Keratinocyte (primary cell): ENCODE data around the gene MYRIP. TPM values are rescaled to one million over a fixed set of nuclear protein-coding genes. Genes with fewer than 3 reads are reported as not detected.

Source experiments
- DNase-seq: peaks from one replicate; pipeline ENCODE4 v3.0.0-alpha.2; 2011; ENCODE audit warnings: low read depth, missing footprints, low spot score
- FAIRE-seq: peaks from 2 replicates; lab custom pipeline; 2011; peaks lifted over from hg19 to GRCh38; lab: Jason Lieb, UNC
- H2AFZ ChIP-seq: 2 replicates; pipeline ENCODE4 v1.6.0; 2012; ENCODE audit warnings: low read length, control low read depth, inconsistent platforms; ENCODE audit not compliant: control insufficient read depth
- H3K27ac ChIP-seq: 2 replicates; pipeline ENCODE4 v1.5.1; 2011; ENCODE audit warnings: low read length; ENCODE audit not compliant: control insufficient read depth, insufficient read depth
- H3K27me3 ChIP-seq: 3 replicates; pipeline ENCODE4 v1.6.0; 2011; ENCODE audit warnings: low read length; ENCODE audit not compliant: control insufficient read depth, insufficient read depth; ENCODE audit errors: extremely low read depth
- H3K36me3 ChIP-seq, 2 experiments: 2 replicates in 1 of 2; 3 replicates in 1 of 2; pipeline ENCODE4 v1.5.1; 2011; ENCODE audit warnings: low read length in 2 of 2, mild to moderate bottlenecking in 1 of 2; ENCODE audit not compliant: control insufficient read depth in 2 of 2, insufficient read depth in 2 of 2; ENCODE audit errors: extremely low read depth in 1 of 2
- H3K4me1 ChIP-seq: 3 replicates; pipeline ENCODE4 v1.5.1; 2011; ENCODE audit warnings: low read length; ENCODE audit not compliant: control insufficient read depth, insufficient read depth; ENCODE audit errors: extremely low read depth
- H3K4me2 ChIP-seq: 3 replicates; pipeline ENCODE4 v1.6.0; 2011; ENCODE audit warnings: low read depth, low read length; ENCODE audit not compliant: control insufficient read depth, insufficient read depth; ENCODE audit errors: extremely low read depth
- H3K4me3 ChIP-seq, 3 experiments: fragments of 200-600 bp in 1 of 3; sonication (generic) in 1 of 3; 2 replicates in 2 of 3; 3 replicates in 1 of 3; pipeline ENCODE4 v1.5.1; 2011 to 2016; ENCODE audit warnings: low read length in 3 of 3, mild to moderate bottlenecking in 3 of 3, control low read depth in 2 of 3, inconsistent platforms in 1 of 3, low read depth in 1 of 3, mixed read lengths in 1 of 3, mixed run types in 1 of 3, moderate library complexity in 1 of 3; ENCODE audit not compliant: control insufficient read depth in 2 of 3, insufficient read depth in 2 of 3; ENCODE audit errors: extremely low read depth in 1 of 3
- H3K79me2 ChIP-seq: 2 replicates; pipeline ENCODE4 v1.6.0; 2012; ENCODE audit warnings: low read length; ENCODE audit not compliant: control insufficient read depth, insufficient read depth
- H3K9ac ChIP-seq: 3 replicates; pipeline ENCODE4 v1.6.0; 2011; ENCODE audit warnings: low read length; ENCODE audit not compliant: control insufficient read depth, insufficient read depth; ENCODE audit errors: extremely low read depth
- H3K9me1 ChIP-seq: 3 replicates; pipeline ENCODE4 v1.6.0; 2011; ENCODE audit warnings: low read length; ENCODE audit not compliant: control insufficient read depth, insufficient read depth; ENCODE audit errors: extremely low read depth
- H3K9me3 ChIP-seq: 2 replicates; pipeline ENCODE4 v1.5.1; 2012; ENCODE audit warnings: low read depth, low read length; ENCODE audit not compliant: control insufficient read depth
- H4K20me1 ChIP-seq: 3 replicates; pipeline ENCODE4 v1.6.0; 2011; ENCODE audit warnings: low read length; ENCODE audit not compliant: control insufficient read depth, insufficient read depth; ENCODE audit errors: extremely low read depth
- CTCF ChIP-seq, 3 experiments: IDR thresholded peaks in 1 of 3; conservative IDR thresholded peaks in 1 of 3; optimal IDR thresholded peaks in 1 of 3; 2 replicates in 2 of 3; 3 replicates in 1 of 3; pipeline versions ENCODE3 to v1.5.1; 2011; ENCODE audit warnings: low read length in 3 of 3, mild to moderate bottlenecking in 3 of 3, moderate library complexity in 2 of 3, control low read depth in 1 of 3, inconsistent platforms in 1 of 3; ENCODE audit not compliant: insufficient read depth in 2 of 3; ENCODE audit errors: extremely low read depth in 1 of 3
- EZH2 ChIP-seq: IDR thresholded peaks from one replicate; pipeline ENCODE4 v1.6.1; 2012; ENCODE audit warnings: inconsistent platforms, mild to moderate bottlenecking, low read length, moderate library complexity
- dilution Hi-C: fragments of 300-500 bp; cut with MboI; formaldehyde crosslinking; loops from one replicate; pipeline ENCODE4 v1.7.0; 2020; ENCODE audit warnings: low sequenced_read_pairs; ENCODE audit not compliant: extremely low pct_ligation_motif_present
- polyA plus RNA-seq, 5 experiments: library from polyadenylated mRNA; depleted of rRNA in 3 of 5; stranded (reverse) in 3 of 5; stranded (forward) in 1 of 5; unstranded in 1 of 5; fragments of >200 nt; gene quantifications; 1 replicate in 1 of 5; 2 replicates in 3 of 5; 3 replicates in 1 of 5; pipeline versions ENCODE4 v1.2.1 to v1.2.3, GENCODE V29; 2011 to 2012; ENCODE audit warnings: missing spikeins in 2 of 5, low read depth in 1 of 5, low replicate concordance in 1 of 5

The MYRIP gene
- polyA plus RNA-seq, 1 donor (not counting 4 experiments of a cell fraction or from before 2014, with no cell fraction given), result 0.01 TPM

GRCh38 chr3:39915027-39915426 lies 105.6 kb downstream of the MYRIP start:
- TF ChIP-seq CTCF (optimal IDR thresholded peaks at IDR 0.05 in 1 of 3, IDR thresholded peaks at IDR 0.05 in 1 of 3, conservative IDR thresholded peaks at IDR 0.05 in 1 of 3; ENCODE audit: extremely low read depth in 1 of 3, insufficient read depth in 2 of 3, low read length in 3 of 3) (no peak), EZH2 (no peak)
- Histone ChIP-seq H3K4me2 (no peak overlapping the region), H2AFZ (no peak overlapping the region), H3K27ac (no peak overlapping the region), H3K4me3 (no peak overlapping the region), H4K20me1 (no peaks in the 10 kb centered on the region), H3K9me3 (no peaks in the 10 kb centered on the region), H3K9me1 (no peaks in the 10 kb centered on the region), H3K9ac (no peak overlapping the region), H3K36me3 (no peaks in the 10 kb centered on the region), H3K27me3 (no peaks in the 10 kb centered on the region), H3K79me2 (no peaks in the 10 kb centered on the region), H3K4me1 (peaks cover 19% of the 10 kb centered on the region)
- DNase-seq, result no peak
- dilution Hi-C loops, result no loop called here
- FAIRE-seq, result no peak

GRCh38 chr3:39917065-39917773 lies 107.8 kb downstream of the MYRIP start:
- dilution Hi-C loops, result no loop called here

More at GRCh38 chr3:39917065-39917773, 107.8 kb downstream of the MYRIP start:
- DNase-seq, result no peak
- Histone ChIP-seq H3K4me3 (no peak overlapping the region), H4K20me1 (no peaks in the 10 kb centered on the region), H3K9ac (no peak overlapping the region), H3K79me2 (no peaks in the 10 kb centered on the region), H3K4me1 (peaks cover 9% of the 10 kb centered on the region), H2AFZ (no peak overlapping the region), H3K27me3 (no peaks in the 10 kb centered on the region), H3K27ac (peak overlapping the region; percentile 53), H3K9me1 (no peaks in the 10 kb centered on the region), H3K9me3 (no peaks in the 10 kb centered on the region), H3K4me2 (peak overlapping the region; percentile 57), H3K36me3 (no peaks in the 10 kb centered on the region)
- TF ChIP-seq EZH2, result no peak
- no peak for TF ChIP-seq CTCF (optimal IDR thresholded peaks at IDR 0.05 in 1 of 3, IDR thresholded peaks at IDR 0.05 in 1 of 3, conservative IDR thresholded peaks at IDR 0.05 in 1 of 3; ENCODE audit: extremely low read depth in 1 of 3, insufficient read depth in 2 of 3, low read length in 3 of 3)
- FAIRE-seq, result no peak
